ENCODE measurements around the gene CACNA1I.

- TF ChIP-seq, protein P1, sequence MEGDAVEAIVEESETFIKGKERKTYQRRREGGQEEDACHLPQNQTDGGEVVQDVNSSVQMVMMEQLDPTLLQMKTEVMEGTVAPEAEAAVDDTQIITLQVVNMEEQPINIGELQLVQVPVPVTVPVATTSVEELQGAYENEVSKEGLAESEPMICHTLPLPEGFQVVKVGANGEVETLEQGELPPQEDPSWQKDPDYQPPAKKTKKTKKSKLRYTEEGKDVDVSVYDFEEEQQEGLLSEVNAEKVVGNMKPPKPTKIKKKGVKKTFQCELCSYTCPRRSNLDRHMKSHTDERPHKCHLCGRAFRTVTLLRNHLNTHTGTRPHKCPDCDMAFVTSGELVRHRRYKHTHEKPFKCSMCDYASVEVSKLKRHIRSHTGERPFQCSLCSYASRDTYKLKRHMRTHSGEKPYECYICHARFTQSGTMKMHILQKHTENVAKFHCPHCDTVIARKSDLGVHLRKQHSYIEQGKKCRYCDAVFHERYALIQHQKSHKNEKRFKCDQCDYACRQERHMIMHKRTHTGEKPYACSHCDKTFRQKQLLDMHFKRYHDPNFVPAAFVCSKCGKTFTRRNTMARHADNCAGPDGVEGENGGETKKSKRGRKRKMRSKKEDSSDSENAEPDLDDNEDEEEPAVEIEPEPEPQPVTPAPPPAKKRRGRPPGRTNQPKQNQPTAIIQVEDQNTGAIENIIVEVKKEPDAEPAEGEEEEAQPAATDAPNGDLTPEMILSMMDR (IDR thresholded peaks at IDR 0.05) = no peak
- TF ChIP-seq POLR2A (IDR thresholded peaks at IDR 0.05) (no peak), EP300 (IDR thresholded peaks at IDR 0.05) (no peak)
Measured at GRCh38 chr22:39710380-39711150, 140.0 kb downstream of the CACNA1I start.
